OCI-LY1 (cell line): Measurements from ENCODE around the gene PUS10.

Experiments used
- CTCF ChIP-seq: fragments of 200-600 bp; sonication (generic), shearing (Covaris generic); IDR thresholded peaks from 2 replicates; pipeline ENCODE4 v1.5.1; 2017; ENCODE audit warnings: mild to moderate bottlenecking, antibody characterized with exemption, low read length, moderate library complexity, mixed read lengths
- EZH2 ChIP-seq: fragments of 200-600 bp; sonication (generic), shearing (Covaris generic); IDR thresholded peaks from 2 replicates; pipeline ENCODE4 v1.8.0; 2017; ENCODE audit warnings: borderline replicate concordance, mixed run types, mild to moderate bottlenecking, antibody characterized with exemption, low read length, moderate library complexity, mixed read lengths

GRCh38 chr2:60959501-60959900 lies 58.6 kb downstream of the PUS10 start:
- TF ChIP-seq CTCF (no peak), EZH2 (no peak)
